Stomach (tissue), 4 donors: ENCODE data around the gene CDHR5.

Experiments
- CTCF ChIP-seq, 7 experiments: fragments of 450-650 bp in 4 of 7; fragments of 200-600 bp in 3 of 7; sonication (generic) in 3 of 7; IDR thresholded peaks; one replicate each; pipeline ENCODE4 v1.5.1; 2016 to 2019; ENCODE audit warnings: antibody characterized with exemption in 7 of 7, control low read depth in 2 of 7, mild to moderate bottlenecking in 1 of 7
- EP300 ChIP-seq: sonication (generic); formaldehyde crosslinking; IDR thresholded peaks from one replicate; pipeline ENCODE4 v1.6.1; 2017; ENCODE audit warnings: antibody characterized with exemption
- POLR2A ChIP-seq, 4 donors: fragments of 450-650 bp; IDR thresholded peaks; one replicate each; pipeline ENCODE4 v1.6.1; 2016; ENCODE audit warnings: antibody characterized with exemption in 4 of 4, control low read depth in 2 of 4, mild to moderate bottlenecking in 1 of 4, moderate library complexity in 1 of 4
- POLR2AphosphoS5 ChIP-seq, 3 donors: sonication (generic); formaldehyde crosslinking; IDR thresholded peaks; one replicate each; pipeline ENCODE4 v1.6.1; 2016; ENCODE audit warnings: antibody characterized with exemption in 3 of 3

- no peak for TF ChIP-seq CTCF (IDR thresholded peaks at IDR 0.05)
- peak in 2 of 3 donors; percentile 4 to 22 for TF ChIP-seq POLR2AphosphoS5 (IDR thresholded peaks at IDR 0.05)
- TF ChIP-seq POLR2A (IDR thresholded peaks at IDR 0.05): no peak
- no peak for TF ChIP-seq EP300
These were observed 49.3 kb downstream of the CDHR5 start for GRCh38 chr11:575313-575995.
